OCI-LY3 (cell line): ENCODE results near the gene KCNMA1.

Experiments used
- EZH2phosphoT487 ChIP-seq: fragments of 200-600 bp; shearing (Covaris generic); IDR thresholded peaks from 2 replicates; pipeline ENCODE4 v1.6.1; 2018; ENCODE audit warnings: antibody characterized with exemption, mixed run types, low read depth
- TF ChIP-seq, protein P1 (sequence below): fragments of 200-600, 300-600 bp; sonication (generic); IDR thresholded peaks from 2 replicates; pipeline ENCODE4 v1.5.1; 2014; ENCODE audit warnings: antibody characterized with exemption, low read length, low read depth

- TF ChIP-seq, protein P1, sequence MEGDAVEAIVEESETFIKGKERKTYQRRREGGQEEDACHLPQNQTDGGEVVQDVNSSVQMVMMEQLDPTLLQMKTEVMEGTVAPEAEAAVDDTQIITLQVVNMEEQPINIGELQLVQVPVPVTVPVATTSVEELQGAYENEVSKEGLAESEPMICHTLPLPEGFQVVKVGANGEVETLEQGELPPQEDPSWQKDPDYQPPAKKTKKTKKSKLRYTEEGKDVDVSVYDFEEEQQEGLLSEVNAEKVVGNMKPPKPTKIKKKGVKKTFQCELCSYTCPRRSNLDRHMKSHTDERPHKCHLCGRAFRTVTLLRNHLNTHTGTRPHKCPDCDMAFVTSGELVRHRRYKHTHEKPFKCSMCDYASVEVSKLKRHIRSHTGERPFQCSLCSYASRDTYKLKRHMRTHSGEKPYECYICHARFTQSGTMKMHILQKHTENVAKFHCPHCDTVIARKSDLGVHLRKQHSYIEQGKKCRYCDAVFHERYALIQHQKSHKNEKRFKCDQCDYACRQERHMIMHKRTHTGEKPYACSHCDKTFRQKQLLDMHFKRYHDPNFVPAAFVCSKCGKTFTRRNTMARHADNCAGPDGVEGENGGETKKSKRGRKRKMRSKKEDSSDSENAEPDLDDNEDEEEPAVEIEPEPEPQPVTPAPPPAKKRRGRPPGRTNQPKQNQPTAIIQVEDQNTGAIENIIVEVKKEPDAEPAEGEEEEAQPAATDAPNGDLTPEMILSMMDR = no peak
- no peak for TF ChIP-seq EZH2phosphoT487
These were observed 17.5 kb downstream of the KCNMA1 start for GRCh38 chr10:77619964-77620703.
